Gastroesophageal sphincter (tissue), 3 donors: ENCODE measurements around the gene ZNF763.

ENCODE experiments used
- CTCF ChIP-seq, 4 experiments: fragments of 200-600 bp in 2 of 4; fragments of 450-650 bp in 2 of 4; sonication (generic) in 1 of 4; IDR thresholded peaks; one replicate each; pipeline ENCODE4 v1.5.1; 2017 to 2019; ENCODE audit warnings: antibody characterized with exemption in 4 of 4, mild to moderate bottlenecking in 2 of 4, moderate library complexity in 2 of 4
- POLR2A ChIP-seq, 2 donors: fragments of 450-650 bp; IDR thresholded peaks; one replicate each; pipeline ENCODE4 v1.6.1; 2017; ENCODE audit warnings: antibody characterized with exemption in 2 of 2, mild to moderate bottlenecking in 2 of 2, moderate library complexity in 1 of 2

- TF ChIP-seq CTCF (IDR thresholded peaks at IDR 0.05) (no peak), POLR2A (IDR thresholded peaks at IDR 0.05) (no peak)
These were observed 50.9 kb downstream of the ZNF763 start for GRCh38 chr19:12015753-12016116.
